NCI-H2196 treated with DMSO at 0.1 percent for 48 hours (cell line): Measurements from ENCODE around the gene PHLDA3.

Experiments used
- DNase-seq: peaks from one replicate; lab custom pipeline; 2025; ENCODE audit not compliant: unreplicated experiment; lab: John Stamatoyannopoulos, UW

Gene PHLDA3

DNA sequence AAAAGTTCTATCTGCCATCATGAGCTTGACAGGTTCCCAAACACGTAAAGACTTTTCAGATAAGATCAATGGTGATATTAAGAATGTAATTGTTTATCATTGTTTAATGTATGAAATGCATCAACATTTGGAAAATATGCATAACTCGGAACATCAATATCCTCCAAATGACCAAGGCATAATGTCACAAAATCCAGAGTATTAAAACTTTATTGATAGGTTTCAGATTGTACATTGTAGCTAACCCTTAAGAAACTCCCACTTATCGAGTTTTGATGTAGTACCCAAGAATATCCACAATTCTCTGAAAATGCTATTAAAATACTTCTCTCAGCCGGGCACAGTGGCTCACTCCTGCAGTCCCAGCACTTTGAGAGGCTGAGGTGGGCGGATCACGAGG is 35.4 kb downstream of the PHLDA3 start:
- DNase-seq, result no peak

DNA sequence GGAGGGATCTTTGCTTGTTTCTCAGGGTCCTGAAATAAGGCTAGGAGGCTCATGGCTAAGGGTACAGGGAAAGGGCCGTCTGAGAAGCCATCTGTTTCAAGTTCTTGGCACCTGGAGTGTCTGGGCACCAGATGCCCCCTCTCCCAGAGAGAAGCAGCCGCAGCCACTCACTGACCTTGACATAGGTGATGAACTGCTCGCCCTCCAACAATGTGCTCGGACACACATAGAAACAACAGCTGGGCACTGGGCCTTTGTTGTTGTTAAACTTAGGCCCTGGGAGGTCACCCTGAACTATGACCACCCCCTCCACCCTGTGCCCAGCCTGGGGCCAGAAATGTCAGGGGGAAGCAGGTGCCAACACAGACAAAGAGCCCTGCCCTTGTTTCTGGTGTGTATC is 38.2 kb downstream of the PHLDA3 start:
- no peak for DNase-seq

DNA sequence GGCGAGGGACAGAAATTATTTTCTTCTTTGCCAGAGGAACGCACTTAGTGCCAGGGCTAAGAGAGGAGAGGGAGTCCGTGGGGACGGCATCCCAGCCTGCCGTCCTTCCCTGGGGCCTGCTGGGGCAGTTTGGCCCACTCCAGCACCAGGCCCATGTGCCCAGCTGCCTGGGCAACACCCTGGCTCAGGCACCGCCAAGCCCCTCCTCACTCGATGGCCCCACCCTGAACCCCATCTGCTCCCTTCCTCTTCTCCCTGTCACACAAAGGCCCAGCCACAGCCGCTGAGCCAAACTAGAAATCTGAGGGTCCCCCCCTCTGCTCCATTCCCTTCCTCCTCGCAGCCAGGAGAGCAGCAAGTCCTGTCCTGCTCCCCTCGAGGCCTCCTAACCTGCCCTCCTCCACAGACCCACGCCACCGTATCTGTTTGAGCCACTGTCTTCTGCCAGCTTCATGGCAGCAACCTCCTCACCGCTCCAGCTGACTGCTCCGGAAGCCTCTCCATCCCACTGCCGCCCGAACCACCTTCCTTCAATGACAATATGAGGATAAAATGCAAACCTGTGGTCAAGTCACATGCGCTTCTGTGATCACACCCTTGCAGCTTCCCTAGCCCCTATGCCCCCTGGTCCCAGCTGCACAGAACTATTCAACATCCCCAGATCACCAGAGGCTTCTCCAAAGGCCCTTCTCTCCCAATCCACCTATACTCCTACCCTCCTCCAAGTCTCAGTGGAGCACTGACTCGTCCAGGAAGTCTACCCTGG is 39.1 kb downstream of the PHLDA3 start:
- DNase-seq, result no peak

DNA sequence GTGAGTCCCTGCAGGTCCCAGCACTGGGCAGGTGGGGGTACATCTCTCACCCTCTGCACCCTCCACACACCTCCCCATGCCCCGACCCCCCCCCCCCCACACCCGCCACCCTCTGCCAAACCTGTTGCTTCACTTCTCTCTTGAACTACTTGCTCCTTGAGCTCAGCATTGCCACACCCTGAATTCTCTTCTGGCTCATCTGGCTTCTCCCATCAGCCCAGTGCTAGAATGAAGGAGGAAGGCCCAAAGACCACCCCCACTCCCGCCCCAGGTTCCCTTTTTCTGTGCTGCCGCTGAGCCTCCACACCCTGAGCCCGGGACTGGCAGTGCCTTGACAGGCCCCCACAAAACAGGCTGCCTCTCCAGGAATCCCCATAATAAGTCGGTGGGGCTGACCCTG is 41.0 kb downstream of the PHLDA3 start:
- DNase-seq, result no peak

DNA sequence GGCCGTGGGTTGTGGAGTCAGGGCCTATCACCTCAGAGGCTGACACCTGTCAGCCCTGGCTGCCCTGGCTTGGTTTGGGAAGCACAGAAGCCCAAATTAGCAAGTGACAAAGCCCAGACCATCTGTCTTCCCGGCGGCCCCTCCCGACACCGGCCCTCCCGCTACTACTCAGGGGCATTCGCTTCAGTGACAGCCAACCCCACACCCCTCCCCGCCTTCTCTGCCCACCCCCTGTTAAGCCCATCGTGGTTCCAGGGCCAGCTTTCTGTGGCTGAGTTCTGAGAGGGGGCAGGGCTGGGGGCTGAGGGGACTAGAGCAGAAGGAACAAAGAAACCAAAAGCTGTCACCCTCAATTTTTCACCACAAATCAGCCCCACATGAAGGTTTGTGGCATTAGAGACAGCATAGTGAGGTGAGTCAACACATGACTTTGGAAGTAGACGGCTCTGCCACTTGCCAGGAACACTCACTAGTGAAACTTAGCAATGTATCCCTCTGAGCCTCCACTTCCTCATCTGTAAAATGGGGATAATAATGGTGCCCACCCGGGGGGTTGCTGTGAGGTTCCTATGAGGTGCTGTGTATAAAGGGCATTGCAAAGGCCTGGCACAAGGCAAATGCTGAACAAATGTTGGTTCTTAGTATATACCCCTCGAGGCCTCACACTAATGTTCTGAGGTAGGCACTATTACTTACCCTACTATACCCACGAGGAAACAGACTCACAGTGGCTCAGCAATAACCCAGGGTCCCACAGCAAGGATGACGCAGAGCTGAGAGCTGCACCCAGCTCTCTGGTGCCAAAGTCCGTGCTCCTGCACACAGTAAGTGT is 42.3 kb downstream of the PHLDA3 start:
- DNase-seq, result no peak

DNA sequence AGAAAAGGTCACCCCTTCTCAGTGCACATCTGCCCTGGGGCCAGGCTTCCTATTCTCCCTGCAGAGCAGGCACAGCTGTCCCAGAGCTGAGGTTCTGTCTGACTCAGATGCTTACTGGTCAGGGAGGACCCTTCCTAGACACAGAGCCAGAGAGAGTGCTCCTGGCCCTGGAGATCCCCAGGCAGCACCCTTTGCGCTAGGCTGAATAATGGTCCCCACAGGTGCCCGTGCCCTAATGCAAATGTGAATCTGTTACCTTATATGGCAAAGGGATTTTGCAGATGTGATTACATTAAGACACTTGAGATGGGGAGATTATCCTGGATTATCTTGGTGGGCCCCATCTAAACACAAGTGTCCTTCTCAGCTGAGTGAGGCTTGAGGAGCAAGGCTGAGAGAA is 44.8 kb downstream of the PHLDA3 start:
- no peak for DNase-seq

DNA sequence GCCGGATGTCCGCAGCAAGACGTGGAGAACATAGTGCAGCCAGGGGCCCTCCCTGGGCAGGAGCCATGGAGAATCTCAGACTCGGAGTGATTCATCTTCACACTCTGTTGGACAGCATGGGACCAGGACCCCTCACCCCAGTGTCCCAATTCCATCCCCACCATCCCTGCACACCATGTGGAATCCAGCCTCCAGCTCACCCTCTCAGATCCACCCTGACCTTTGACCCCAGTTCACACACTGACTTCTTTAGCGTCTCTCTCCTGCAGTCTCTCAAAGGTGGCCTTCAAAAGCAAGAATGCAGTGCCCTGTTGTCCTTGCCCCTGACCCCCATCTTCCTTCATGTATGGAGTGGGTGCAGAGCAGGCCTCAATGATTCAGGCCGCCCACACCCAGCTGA is 45.3 kb downstream of the PHLDA3 start:
- no peak for DNase-seq

DNA sequence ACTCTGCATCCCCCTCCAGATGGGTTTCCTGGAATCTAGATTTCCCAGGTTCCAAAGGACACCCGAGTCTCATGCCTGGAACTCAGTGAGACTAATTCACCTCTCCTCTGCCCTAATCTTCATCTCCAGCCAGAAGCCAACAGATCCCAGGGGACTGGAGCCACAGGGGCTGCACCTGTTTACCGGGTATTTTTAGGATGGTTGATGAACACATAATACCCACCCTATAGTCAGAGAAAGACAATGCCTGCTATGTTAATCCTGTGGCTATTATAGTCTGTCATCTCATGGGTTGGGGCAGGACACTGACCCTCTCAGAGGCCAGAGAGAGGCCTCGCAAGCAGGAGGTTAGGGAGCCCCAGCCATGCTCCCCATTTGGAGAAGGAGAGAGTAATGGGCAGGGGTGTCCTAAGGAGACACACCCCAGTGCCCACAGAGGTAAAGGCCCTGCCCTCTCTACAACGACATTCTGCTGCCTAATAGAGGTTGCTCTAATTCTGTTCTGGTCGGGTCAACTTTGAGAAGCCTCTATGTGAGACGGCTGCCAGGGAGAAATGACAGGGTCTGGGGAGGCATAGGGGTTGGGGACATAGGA is 46.5 kb downstream of the PHLDA3 start:
- no peak for DNase-seq

DNA sequence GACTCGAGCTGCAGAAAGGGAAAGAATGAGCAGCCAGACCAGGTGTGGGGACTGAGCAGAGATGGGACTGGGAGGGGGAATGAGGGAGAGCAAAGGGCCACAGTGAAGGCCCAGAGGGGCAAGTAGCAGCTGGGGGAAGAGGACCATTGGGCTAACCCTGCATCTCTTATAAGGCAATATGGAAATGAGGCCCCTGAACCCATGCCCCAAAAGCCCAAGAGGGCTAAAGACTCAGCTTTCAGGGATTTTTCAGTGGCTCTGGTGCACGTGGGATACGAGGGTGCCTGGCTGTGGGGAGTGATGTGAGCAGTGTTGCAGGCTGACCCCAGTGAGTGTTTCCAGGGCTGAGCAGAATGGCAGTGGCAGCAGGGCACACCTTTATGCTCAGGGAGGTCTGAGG is 47.0 kb downstream of the PHLDA3 start:
- DNase-seq, result no peak

DNA sequence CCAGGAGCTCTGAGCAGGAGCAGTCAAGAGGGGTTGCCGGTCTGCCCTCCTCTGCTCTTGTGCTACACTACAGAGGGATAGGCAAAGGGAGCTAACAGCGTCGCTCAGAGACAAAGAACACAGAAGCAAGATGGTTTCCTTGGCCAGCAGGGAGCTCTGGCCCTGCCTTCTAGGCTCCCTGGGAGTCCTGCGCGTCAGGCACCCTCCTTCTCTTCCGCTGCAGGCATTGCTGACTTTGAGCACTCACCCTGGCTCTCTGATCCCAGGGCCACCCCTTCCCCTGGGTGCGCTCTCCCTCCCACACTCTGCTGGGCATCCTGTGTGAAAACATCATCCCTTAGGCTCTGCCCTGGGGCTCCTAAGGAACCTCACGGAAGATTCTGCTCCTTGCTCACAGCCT is 47.9 kb downstream of the PHLDA3 start:
- no peak for DNase-seq

DNA sequence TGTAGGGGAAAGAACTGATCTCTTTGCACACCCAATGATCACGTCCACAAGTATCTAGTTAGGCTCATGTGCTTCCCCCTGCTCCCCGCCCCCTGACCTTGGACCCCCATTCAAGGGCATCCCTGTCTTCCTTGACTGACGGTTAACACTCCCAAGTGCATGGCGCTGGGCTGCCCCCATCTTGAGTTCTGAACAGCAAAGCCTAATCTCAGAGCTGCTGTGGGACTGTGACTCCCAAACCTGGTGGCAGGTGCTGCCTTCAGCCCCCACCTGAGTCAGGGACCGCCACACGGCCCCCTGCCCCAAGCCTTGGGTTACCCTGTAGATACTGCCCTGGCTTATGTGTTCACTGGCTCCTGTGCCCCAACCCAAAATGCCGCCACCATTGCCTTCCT is 48.4 kb downstream of the PHLDA3 start:
- no peak for DNase-seq

DNA sequence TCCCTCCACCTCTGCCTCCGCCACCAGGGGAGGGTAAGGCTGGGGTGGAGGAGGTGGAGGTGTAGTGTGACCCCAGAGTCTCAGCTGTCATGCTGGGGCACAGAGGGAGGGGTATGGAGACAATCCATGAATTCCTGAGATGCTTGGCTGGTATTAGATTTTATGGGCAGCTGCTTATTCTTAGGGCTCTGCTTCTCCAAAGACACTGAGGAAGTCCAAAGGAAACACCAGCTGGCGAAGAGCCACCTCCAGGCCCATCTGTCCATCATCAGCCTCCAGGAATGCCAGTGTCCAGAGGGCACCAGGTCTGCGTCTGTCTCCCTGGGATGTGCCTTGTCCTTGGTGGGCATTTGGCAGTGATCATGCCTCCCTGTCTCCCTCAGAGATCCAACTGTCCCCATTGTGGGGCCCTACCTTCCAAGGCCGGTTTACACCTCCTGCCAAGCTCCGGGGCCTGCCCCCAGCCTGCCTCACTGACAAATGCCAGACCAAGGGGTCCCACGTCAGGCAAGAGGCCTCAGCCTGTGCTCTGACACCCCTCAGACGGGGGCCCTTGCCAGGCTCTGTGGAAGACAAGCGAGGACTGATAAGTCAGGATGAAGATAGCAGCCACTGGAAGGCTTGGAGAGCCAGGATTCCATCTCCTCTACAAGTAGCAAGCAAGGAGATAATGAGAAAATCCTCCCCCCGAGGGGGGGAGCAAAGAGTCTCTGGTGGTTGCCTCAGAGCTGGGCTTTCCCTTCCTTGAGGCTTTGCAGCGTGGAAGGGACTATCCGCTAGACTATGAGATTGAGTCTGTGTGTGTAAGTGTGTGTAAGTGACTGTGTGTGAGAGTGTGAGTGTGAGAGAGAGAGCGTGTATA is 49.0 kb downstream of the PHLDA3 start:
- no peak for DNase-seq

DNA sequence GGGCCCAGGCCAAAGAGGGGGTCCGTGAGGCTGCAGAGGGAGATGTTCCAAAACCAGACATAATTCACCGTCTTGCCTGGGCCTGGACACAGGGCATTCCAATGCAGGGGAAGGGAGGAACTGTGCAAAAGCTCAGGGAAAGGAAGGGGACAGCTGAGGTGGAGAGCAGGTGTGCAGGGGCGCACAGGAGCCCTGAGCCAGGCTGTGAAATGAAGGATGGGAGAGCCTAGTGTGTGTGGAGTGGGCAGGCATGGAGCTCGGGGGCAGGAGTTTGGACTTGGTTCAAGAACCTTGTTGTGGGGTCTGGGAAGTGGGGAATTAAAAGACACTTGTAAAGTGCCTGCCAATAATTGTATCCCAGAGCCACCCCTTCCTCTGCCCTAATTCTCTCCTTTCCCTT is 49.7 kb downstream of the PHLDA3 start:
- no peak for DNase-seq

DNA sequence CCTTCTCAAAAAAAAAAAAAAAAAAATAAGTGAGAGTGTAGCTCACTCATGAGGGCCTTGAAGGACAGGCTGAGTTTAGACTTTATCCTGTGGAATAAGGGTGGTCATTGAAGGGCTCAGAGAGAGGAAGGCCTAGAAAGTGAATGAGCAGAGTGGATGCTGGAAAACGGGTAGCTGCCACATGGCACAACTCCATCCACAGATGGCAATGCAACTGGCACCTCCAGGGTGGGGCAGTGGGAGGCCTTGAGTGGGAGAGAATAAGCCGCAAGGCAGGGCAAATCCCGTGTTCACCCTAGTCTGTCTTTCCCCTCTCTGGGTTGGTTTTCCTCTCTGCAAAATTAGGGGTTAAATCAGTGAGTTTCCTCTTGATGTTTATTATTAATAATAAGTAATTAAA is 50.5 kb downstream of the PHLDA3 start:
- DNase-seq, result no peak
